A172 (cell line): ENCODE data around the gene CKM. TPM values are rescaled to one million over a fixed set of nuclear protein-coding genes. Genes with fewer than 3 reads are reported as not detected.
"Not testable (repeated sequence)": the region's sequence is repeated elsewhere in the genome, so short reads cannot be mapped to it uniquely, and the experiment has no call there.

Experiments used
- DNase-seq: peaks from one replicate; pipeline ENCODE4 v3.0.0-alpha.2; 2015; ENCODE audit warnings: low spot score
- total RNA-seq: library from RNA; depleted of rRNA; stranded (reverse); fragments of >200 nt; shearing (Covaris generic); gene quantifications from 2 replicates; pipeline ENCODE4 v1.2.3, GENCODE V29; 2014

The CKM gene
- total RNA-seq, 1 experiment from 2014 or later: not detected

DNA sequence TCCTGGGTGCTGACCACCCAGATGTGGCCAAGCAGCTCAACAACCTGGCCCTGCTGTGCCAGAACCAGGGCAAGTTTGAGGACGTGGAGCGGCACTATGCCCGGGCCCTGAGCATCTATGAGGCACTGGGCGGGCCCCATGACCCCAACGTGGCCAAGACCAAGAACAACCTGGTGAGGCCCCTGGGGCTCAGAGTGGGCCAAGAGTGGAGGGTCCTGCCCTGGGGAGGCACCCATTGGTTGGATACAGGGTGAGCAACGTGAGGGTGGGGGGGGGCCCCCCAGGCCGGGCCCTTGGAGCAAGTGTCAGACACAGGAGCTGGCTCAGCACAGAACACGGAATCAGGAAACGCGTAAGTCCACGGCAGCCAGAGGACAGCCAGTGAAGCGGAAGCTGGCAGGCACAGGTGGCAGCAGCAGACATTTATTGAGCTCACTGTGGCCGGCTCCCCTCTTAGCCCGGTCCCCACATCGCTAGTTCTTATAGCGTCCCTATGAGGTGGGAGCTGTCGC, 26.8 kb upstream of the CKM start:
- no peak for DNase-seq

- no peak for DNase-seq
These were observed 26.4 kb upstream of the CKM start for GRCh38 chr19:45349126-45349415.

- DNase-seq: no peak
These were observed 25.9 kb upstream of the CKM start for GRCh38 chr19:45348367-45349125.

- DNase-seq: no peak
These were observed 25.1 kb upstream of the CKM start for GRCh38 chr19:45347570-45348366.

DNA sequence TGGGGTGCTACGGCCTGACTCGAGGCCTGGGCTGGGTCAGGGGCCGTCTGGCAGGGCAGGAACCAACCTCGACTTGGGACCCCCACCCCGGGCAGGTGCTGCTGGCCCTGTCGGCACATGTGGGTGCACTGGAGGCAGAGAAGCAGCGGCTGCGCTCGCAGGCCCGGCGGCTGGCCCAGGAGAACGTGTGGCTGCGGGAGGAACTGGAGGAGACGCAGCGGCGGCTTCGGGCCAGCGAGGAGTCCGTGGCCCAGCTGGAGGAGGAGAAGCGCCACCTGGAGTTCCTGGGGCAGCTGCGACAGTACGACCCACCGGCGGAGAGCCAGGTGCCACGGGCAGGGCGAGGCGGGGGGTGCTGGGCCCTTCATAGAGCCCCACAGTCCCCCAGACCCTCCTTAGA, 23.8 kb upstream of the CKM start:
- no peak for DNase-seq

GRCh38 chr19:45345506-45345860, 22.8 kb upstream of the CKM start:
- no peak for DNase-seq

DNA sequence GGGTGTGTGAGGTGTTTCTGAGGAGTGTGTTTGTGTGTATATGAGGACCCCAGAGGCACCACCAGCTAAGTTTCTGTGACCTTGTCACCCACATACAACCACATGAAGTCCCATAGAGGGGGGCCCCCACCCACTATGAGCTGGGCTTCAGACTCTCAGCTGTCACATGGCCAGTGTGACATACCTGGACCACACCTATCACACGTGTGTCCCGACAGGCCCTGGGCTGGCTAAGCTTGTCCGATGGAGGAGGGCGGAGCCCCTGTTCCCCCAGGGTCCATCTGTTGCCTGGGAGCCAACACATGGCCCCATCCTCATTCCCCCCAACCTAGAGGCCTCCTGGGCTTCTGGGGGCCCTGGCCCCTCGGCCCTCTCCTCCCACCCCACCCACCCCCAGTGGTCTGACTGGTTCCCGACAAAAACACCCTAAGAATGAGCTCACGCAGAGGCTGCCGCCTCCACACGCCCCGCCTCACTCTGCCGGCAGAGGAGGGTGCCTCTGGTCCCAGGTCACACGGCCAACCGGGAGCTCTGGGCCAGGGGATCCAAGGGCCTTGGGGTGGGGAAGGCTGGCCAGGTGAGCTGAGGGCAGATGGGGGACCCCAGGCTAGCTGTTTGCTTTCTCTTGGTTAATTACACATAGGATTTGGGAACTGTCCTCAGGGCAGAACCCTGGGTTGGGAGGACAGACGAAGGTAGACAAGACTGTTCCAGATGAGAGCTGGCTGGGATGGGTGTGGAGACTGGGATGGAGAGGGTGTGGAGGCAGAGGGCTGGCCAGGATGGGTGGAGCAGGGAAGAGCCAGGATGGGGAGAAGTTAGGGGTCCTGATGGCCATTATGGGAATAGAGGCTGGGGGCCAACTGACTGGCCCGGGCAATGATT, 22.2 kb upstream of the CKM start:
- no peak for DNase-seq

- DNase-seq: no peak
These were observed 20.2 kb upstream of the CKM start for GRCh38 chr19:45342911-45343310.

GRCh38 chr19:45340899-45341453, 18.3 kb upstream of the CKM start:
- no peak for DNase-seq

- no peak for DNase-seq
These were observed 17.7 kb upstream of the CKM start, which contains the start of gene KLC3 for GRCh38 chr19:45340232-45340898. Gene KLC3 (plus strand): TSS chr19:45340750. CDS start chr19:45345542, 4,792 bp downstream.

DNA sequence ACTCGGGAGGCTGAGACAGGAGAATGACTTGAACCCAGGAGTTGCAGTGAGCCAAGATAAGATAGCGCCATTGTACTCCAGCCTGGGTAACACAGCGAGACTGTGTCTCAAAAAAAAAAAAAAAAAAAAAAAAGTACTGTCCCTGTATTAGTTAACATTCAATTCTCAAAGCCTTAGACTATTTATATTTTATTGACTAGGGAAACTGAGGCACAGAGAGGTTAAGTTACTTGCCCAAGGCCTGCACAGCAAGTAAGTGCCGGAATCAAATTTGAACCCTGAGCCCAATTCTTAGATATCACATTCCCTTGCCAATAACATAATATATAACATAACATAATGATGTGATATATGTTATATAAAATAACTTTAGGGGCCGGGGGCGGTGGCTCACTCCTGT, 17.0 kb upstream of the CKM start:
- DNase-seq: no peak

- DNase-seq: no peak
These were observed 14.1 kb upstream of the CKM start for GRCh38 chr19:45336696-45337251.

GRCh38 chr19:45334881-45335280, 12.2 kb upstream of the CKM start:
- not testable (repeated sequence) for DNase-seq

GRCh38 chr19:45333609-45334303, 11.1 kb upstream of the CKM start:
- DNase-seq: no peak

- no peak for DNase-seq
These were observed 8.7 kb upstream of the CKM start for GRCh38 chr19:45331411-45331810.

GRCh38 chr19:45327404-45328143, 4.9 kb upstream of the CKM start:
- no peak for DNase-seq

GRCh38 chr19:45324349-45324907, 1.8 kb upstream of the CKM start:
- DNase-seq: no peak

- no peak for DNase-seq
These were observed 1.0 kb upstream of the CKM start for GRCh38 chr19:45323671-45324081.

DNA sequence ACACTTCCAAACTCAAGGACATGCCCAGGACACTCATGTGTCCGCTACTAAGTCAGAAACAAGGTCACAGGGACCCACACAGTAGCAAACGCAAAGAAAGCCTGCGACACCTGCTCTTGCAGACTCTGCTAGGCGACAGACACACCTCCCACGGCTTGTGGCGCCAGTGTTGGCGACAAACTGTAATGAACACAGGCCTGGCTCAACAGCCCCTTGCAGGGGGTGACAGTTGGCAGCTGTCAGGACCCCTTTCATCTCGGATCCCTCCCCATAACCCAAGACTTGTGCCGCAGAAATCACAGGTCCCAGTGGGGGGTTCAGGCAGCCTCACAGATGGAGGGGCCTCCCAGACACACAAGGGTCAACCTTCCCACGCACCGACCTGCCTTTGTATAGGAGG, 364 bp downstream of the CKM start:
- no peak for DNase-seq
